Gastroesophageal sphincter (tissue), 3 donors: ENCODE measurements around the gene MADCAM1.

Experiments used
- CTCF ChIP-seq, 4 experiments: fragments of 200-600 bp in 2 of 4; fragments of 450-650 bp in 2 of 4; sonication (generic) in 1 of 4; IDR thresholded peaks; one replicate each; pipeline ENCODE4 v1.5.1; 2017 to 2019; ENCODE audit warnings: antibody characterized with exemption in 4 of 4, mild to moderate bottlenecking in 2 of 4, moderate library complexity in 2 of 4
- POLR2A ChIP-seq, 2 donors: fragments of 450-650 bp; IDR thresholded peaks; one replicate each; pipeline ENCODE4 v1.6.1; 2017; ENCODE audit warnings: antibody characterized with exemption in 2 of 2, mild to moderate bottlenecking in 2 of 2, moderate library complexity in 1 of 2

GRCh38 chr19:540867-541637 lies 44.8 kb downstream of the MADCAM1 start:
- TF ChIP-seq CTCF (IDR thresholded peaks at IDR 0.05) (no peak), POLR2A (IDR thresholded peaks at IDR 0.05) (no peak)
